ENCODE data around the gene ASGR1.

- TF ChIP-seq POLR2AphosphoS5 (IDR thresholded peaks at IDR 0.05) (no peak), CTCF (IDR thresholded peaks at IDR 0.05) (no peak)
These were observed 2.9 kb downstream of the ASGR1 start for GRCh38 chr17:7176107-7176840.
